Measurements from ENCODE around the gene POU6F2.

DNA sequence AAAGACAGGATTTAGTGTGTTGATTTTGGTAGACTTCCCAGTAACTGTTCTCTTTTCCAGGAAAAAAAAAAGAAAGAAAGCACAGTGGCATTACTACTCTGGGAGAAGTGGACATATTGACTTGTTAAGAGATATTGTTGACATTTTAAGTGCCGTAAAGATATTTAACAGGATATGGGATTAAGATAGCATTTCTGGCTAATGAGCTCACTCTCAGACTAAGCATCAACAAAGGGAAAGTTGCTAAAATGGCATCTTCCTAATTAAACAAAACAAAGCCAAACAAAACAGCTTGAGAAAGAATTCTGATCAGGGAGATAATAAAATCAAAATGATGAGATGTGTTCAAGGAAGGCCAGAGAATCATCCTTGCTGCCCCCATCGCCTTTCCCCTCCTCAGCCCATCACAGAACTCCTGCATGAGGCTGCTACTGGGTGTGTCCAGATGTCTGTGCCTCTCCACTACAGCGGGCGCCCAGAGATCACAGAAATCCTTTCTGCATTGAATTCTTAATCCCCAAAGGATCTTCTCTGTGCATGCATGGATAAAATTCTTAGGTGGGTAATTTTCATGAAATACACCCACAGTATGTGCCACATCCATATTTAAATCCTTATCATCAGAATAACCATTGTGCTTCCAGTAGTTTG lies 270.5 kb downstream of the POU6F2 start:
- TF ChIP-seq EZH2 (IDR thresholded peaks at IDR 0.05; ENCODE audit: low read length, missing control alignments), result no peak
- TF ChIP-seq CTCF (conservative IDR thresholded peaks at IDR 0.05 in 1 of 2, IDR thresholded peaks at IDR 0.05 in 1 of 2; ENCODE audit: low read depth in 1 of 2, low read length in 2 of 2), result no peak

All from fibroblast of lung (primary cell).